HepG2 (cell line): ENCODE results near the gene CCT7. TPM values are rescaled to one million over a fixed set of nuclear protein-coding genes. Genes with fewer than 3 reads are reported as not detected.

ENCODE experiments used
- ARID2 ChIP-seq: sonication (generic); formaldehyde crosslinking; IDR thresholded peaks from 2 replicates; pipeline ENCODE4 v1.8.1; 2022; ENCODE audit warnings: mild to moderate bottlenecking, missing genetic modification reagents, borderline replicate concordance
- BCL3 ChIP-seq: sonication (generic); formaldehyde crosslinking; IDR thresholded peaks from 2 replicates; pipeline ENCODE4 v1.5.1; 2020; ENCODE audit warnings: mild to moderate bottlenecking, missing genetic modification reagents, moderate library complexity
- CHD4 ChIP-seq: fragments of 200-600 bp; sonication (generic); IDR thresholded peaks from 2 replicates; pipeline ENCODE4 v1.7.0; 2017; ENCODE audit warnings: mild to moderate bottlenecking, low read length, borderline replicate concordance
- KLF11 ChIP-seq: IDR thresholded peaks from 2 replicates; pipeline ENCODE4 v1.6.1; 2016; ENCODE audit warnings: missing compliant biosample characterization
- MBD4 ChIP-seq: IDR thresholded peaks from 2 replicates; pipeline ENCODE4 v1.6.1; 2012; ENCODE audit warnings: low read length, inconsistent platforms, borderline replicate concordance
- MYC ChIP-seq: sonication (generic); formaldehyde crosslinking; IDR thresholded peaks from 2 replicates; pipeline ENCODE4 v1.9.0; 2021; ENCODE audit warnings: missing genetic modification reagents, borderline replicate concordance
- NCOA2 ChIP-seq: sonication (generic); formaldehyde crosslinking; IDR thresholded peaks from 2 replicates; pipeline ENCODE4 v1.8.0; 2022; ENCODE audit warnings: inconsistent platforms
- TBL1XR1 ChIP-seq: fragments of 150-350 bp; IDR thresholded peaks from 2 replicates; pipeline ENCODE4 v1.6.1; 2014; ENCODE audit warnings: borderline replicate concordance, low read length; ENCODE audit not compliant: partially characterized antibody
- TCF12 ChIP-seq, 2 experiments: fragments of 450-650 bp in 1 of 2; sonication (generic) in 1 of 2; formaldehyde crosslinking in 1 of 2; IDR thresholded peaks; 2 replicates each; pipeline versions ENCODE4 v1.6.1 to v1.8.0; 2017 to 2022; ENCODE audit warnings: antibody characterized with exemption in 1 of 2, mild to moderate bottlenecking in 1 of 2, missing genetic modification reagents in 1 of 2, moderate library complexity in 1 of 2
- YY1 ChIP-seq: IDR thresholded peaks from 2 replicates; pipeline ENCODE4 v1.6.1; 2011; ENCODE audit warnings: low read length, low read depth, moderate library complexity, mild to moderate bottlenecking; ENCODE audit not compliant: insufficient read depth, insufficient replicate concordance
- ZBTB44 ChIP-seq: sonication (generic); formaldehyde crosslinking; IDR thresholded peaks from 2 replicates; pipeline ENCODE4 v1.4.0; 2020; ENCODE audit warnings: missing genetic modification reagents
- ZMAT5 ChIP-seq: sonication (generic); formaldehyde crosslinking; IDR thresholded peaks from 2 replicates; pipeline ENCODE4 v1.5.0; 2020; ENCODE audit warnings: mild to moderate bottlenecking, low read depth, missing genetic modification reagents, borderline replicate concordance
- ZNF407 ChIP-seq: sonication (generic); formaldehyde crosslinking; IDR thresholded peaks from one replicate; pipeline ENCODE4 v1.5.1; 2020; ENCODE audit warnings: mild to moderate bottlenecking, missing genetic modification reagents; ENCODE audit errors: not compliant biosample characterization
- ZNF7 ChIP-seq: IDR thresholded peaks from 2 replicates; pipeline ENCODE4 v1.6.1; 2016; ENCODE audit warnings: missing biosample characterization, missing genetic modification reagents
- ZNF780A ChIP-seq: sonication (generic); formaldehyde crosslinking; IDR thresholded peaks from 2 replicates; pipeline ENCODE4 v1.8.0; 2022; ENCODE audit warnings: mild to moderate bottlenecking, missing genetic modification reagents, moderate library complexity
- ZNF790 ChIP-seq: sonication (generic); formaldehyde crosslinking; IDR thresholded peaks from 2 replicates; pipeline ENCODE4 v1.8.0; 2022; ENCODE audit warnings: missing genetic modification reagents, mild to moderate bottlenecking, borderline replicate concordance
- polyA plus RNA-seq, 8 experiments: library from polyadenylated mRNA; depleted of rRNA in 3 of 8; stranded (reverse) in 7 of 8; unstranded in 1 of 8; fragments of >200 nt; fragmentation: Illumina TruSeq in 4 of 8; extraction: Trizol in 4 of 8; gene quantifications; 2 replicates each; pipeline versions ENCODE4 v1.2.1 to v1.2.3, GENCODE V29; 2011 to 2016; ENCODE audit warnings: low read depth in 4 of 8, missing spikeins in 1 of 8, mixed read lengths in 1 of 8; ENCODE audit not compliant: insufficient read depth in 1 of 8
- total RNA-seq, 5 experiments: library from RNA; depleted of rRNA; stranded (reverse); fragments of >200 nt; fragmentation: Illumina TruSeq; extraction: Trizol; gene quantifications; 2 replicates each; pipeline ENCODE4 v1.2.3, GENCODE V29; 2016; ENCODE audit warnings: low read depth in 1 of 5

CCT7 gene
- total and polyA plus RNA-seq, 2 of the 13 experiments (the other 11 are each of a cell fraction or from before 2014, with no cell fraction given) = 347 to 517 TPM

GRCh38 chr2:73283545-73284295 lies 49.6 kb downstream of the CCT7 start (continued):
- peak; percentile 44; the same call in 1 of the 2 replicates for TF ChIP-seq BCL3 (CRISPR knock-in tag)
- TF ChIP-seq ZNF780A (CRISPR knock-in tag) = no peak
- TF ChIP-seq ZNF7 (CRISPR knock-in tag) = no peak
- TF ChIP-seq NCOA2 (CRISPR knock-in tag) = no peak
- TF ChIP-seq ARID2 = no peak; the same call in 1 of the 2 replicates
- no peak for TF ChIP-seq ZNF790
- no peak for TF ChIP-seq MBD4
- no peak for TF ChIP-seq KLF11
- no peak for TF ChIP-seq YY1
- TF ChIP-seq ZBTB44 (CRISPR knock-in tag) = no peak
- no peak for TF ChIP-seq CHD4
- TF ChIP-seq TCF12 (IDR thresholded peaks at IDR 0.05) = no peak
- no peak for TF ChIP-seq TCF12 (CRISPR knock-in tag; IDR thresholded peaks at IDR 0.05)
- no peak for TF ChIP-seq ZMAT5 (CRISPR knock-in tag)
- TF ChIP-seq ZNF407 = peak; percentile 51
- peak; percentile 75 for TF ChIP-seq MYC (CRISPR knock-in tag)
- TF ChIP-seq TBL1XR1 = no peak
